ENCODE results near the gene NEURL3. TPM values are rescaled to one million over a fixed set of nuclear protein-coding genes. Genes with fewer than 3 reads are reported as not detected.

The NEURL3 gene
- total RNA-seq, 4 donors from 2014 or later: 0.32 to 7.9 (median 7.0) TPM; not detected in 1

DNA sequence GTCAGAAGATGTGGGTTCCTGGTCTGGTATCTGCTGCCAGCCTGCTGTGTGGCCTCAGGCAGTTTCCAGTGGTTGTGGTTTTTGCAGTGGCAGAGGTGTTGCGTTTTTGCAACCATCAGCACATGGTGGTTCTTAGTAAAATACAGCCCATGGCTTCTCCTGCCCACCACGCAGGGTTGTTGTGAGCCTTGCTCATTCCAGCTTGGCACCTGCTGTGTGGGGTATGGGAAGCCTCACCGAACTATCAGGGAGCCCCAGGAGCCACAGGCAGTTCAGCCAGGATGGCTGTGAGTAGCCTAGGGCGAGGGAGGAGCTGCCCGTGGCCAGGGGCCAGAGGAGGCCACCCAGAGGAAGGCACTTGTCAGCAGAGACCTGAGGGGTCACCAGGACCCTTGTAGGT is 41.2 kb upstream of the NEURL3 start:
- intact Hi-C loops (cut with DNase I; ENCODE audit: low total_unique reads): no loop called here
- 81% methylated on average over 5 of the region's 5 CpGs; no CpG with 5 or more reads in 1 of the 2 donors for WGBS, 2 donors (ENCODE audit: low coverage in 1 of 2)
- Histone ChIP-seq H3K27ac (no peak overlapping the region), H3K9me3 (no peaks in the 10 kb centered on the region), H3K4me1 (peaks cover 0 to 5% (median 2%) of the 10 kb centered on the region in 4 donors), H3K36me3 (peaks cover 0 to 10% (median 0%) of the 10 kb centered on the region in 4 donors), H3K27me3 (no peaks in the 10 kb centered on the region), H3K4me3 (no peak overlapping the region)
- no peak for DNase-seq
- in situ Hi-C loops (cut with MboI; ENCODE audit: low pct_ligation_motif_present in 1 of 4, low pct_unique_long_range_greater_than_20kb in 1 of 4, low sequenced_read_pairs in 3 of 4): no loop called here
- TF ChIP-seq, protein P1, sequence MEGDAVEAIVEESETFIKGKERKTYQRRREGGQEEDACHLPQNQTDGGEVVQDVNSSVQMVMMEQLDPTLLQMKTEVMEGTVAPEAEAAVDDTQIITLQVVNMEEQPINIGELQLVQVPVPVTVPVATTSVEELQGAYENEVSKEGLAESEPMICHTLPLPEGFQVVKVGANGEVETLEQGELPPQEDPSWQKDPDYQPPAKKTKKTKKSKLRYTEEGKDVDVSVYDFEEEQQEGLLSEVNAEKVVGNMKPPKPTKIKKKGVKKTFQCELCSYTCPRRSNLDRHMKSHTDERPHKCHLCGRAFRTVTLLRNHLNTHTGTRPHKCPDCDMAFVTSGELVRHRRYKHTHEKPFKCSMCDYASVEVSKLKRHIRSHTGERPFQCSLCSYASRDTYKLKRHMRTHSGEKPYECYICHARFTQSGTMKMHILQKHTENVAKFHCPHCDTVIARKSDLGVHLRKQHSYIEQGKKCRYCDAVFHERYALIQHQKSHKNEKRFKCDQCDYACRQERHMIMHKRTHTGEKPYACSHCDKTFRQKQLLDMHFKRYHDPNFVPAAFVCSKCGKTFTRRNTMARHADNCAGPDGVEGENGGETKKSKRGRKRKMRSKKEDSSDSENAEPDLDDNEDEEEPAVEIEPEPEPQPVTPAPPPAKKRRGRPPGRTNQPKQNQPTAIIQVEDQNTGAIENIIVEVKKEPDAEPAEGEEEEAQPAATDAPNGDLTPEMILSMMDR (IDR thresholded peaks at IDR 0.05): no peak
- TF ChIP-seq EP300 (IDR thresholded peaks at IDR 0.05; ENCODE audit: low read depth) (no peak), POLR2AphosphoS5 (IDR thresholded peaks at IDR 0.05) (no peak), POLR2A (IDR thresholded peaks at IDR 0.05) (no peak)

DNA sequence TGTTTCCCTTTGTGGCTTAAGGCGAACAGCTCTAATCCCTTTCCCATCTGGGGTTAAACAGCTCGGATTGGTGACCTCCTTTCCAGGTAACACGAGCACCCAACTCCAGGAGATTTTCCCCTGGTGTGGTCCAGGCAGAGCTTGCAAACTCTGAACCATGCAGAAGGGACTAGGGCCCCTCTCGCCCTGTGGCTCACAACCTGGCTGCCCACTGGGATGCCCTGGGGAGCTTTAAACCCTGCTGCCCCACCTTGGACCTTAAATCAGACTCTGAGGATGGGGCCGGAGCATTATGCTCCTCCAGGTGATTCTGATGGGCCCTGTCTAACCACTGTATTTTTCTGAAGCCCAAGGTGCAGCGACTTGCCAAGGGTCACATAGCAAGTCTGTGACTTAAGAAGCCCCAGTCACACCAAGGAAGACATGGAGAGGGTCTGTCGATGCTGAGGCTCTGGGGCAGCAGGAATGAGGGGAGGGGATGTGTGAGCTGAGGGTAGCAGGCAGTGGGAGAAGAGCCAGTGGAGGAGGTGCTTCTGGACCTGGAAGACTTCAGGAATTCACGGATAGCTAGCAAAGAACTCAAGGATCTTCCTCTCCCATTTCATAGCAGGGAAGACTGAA is 37.3 kb upstream of the NEURL3 start:
- Histone ChIP-seq H3K4me1 (peaks cover 0 to 40% (median 27%) of the 10 kb centered on the region in 4 donors), H3K27me3 (no peaks in the 10 kb centered on the region), H3K27ac (no peak overlapping the region), H3K36me3 (peaks cover 0 to 2% (median 0%) of the 10 kb centered on the region in 4 donors), H3K9me3 (no peaks in the 10 kb centered on the region), H3K4me3 (no peak overlapping the region)
- in situ Hi-C loops (cut with MboI; ENCODE audit: low pct_ligation_motif_present in 1 of 4, low pct_unique_long_range_greater_than_20kb in 1 of 4, low sequenced_read_pairs in 3 of 4) (no loop called here), intact Hi-C loops (cut with DNase I; ENCODE audit: low total_unique reads) (no loop called here)
- no peak for DNase-seq
- 98 to 100% methylated on average over 1 to 8 of the region's 8 CpGs for WGBS, 2 donors (ENCODE audit: low coverage in 1 of 2)
- TF ChIP-seq, protein P1 (IDR thresholded peaks at IDR 0.05): no peak
- TF ChIP-seq POLR2A (IDR thresholded peaks at IDR 0.05) (no peak), EP300 (IDR thresholded peaks at IDR 0.05; ENCODE audit: low read depth) (no peak), POLR2AphosphoS5 (IDR thresholded peaks at IDR 0.05) (no peak)

DNA sequence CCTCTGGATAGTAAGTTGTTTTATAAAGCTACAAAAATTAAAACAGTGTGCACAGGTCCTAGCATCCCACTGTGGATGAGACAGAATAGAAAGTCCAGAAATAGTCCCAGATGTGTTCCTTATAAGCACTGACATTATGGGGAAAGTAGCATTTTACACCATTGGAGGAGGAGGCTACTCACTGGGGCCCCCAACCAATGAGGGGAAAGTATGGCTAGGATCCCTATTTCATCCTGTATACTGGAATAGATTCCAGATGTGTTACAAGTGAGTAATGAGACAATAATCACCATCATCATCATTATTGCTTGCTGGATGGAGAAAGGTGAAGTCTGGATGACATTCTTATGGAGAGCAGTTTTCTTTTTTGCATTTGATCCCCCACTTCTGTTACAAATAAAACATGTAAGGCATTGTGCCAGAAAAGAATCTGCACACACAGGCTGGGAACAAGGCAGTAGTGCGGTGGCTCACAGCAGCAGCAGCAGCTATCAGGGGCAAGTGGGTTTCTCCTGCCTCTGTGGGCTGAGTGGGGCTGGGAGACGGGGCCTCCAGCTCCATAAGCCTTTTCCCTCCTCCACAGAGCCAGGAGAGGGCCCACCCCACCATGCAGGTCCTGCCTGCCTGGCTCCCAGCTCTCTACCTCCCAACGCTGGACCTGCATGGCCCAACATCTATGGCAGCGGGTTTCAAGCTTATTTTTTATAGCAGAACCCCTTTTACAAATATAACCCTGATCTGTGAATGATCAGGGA is 36.4 kb upstream of the NEURL3 start:
- H3K4me1 ChIP-seq: peaks cover 0 to 42% (median 30%) of the 10 kb centered on the region in 4 donors
- TF ChIP-seq POLR2A (IDR thresholded peaks at IDR 0.05) (no peak), EP300 (IDR thresholded peaks at IDR 0.05; ENCODE audit: low read depth) (no peak), POLR2AphosphoS5 (IDR thresholded peaks at IDR 0.05) (no peak)
- TF ChIP-seq, protein P1 (IDR thresholded peaks at IDR 0.05): no peak
- H3K27ac ChIP-seq: no peak overlapping the region
- H3K9me3 ChIP-seq: no peaks in the 10 kb centered on the region
- in situ Hi-C loops (cut with MboI; ENCODE audit: low pct_ligation_motif_present in 1 of 4, low pct_unique_long_range_greater_than_20kb in 1 of 4, low sequenced_read_pairs in 3 of 4): no loop called here
- 93% methylated on average over 4 of the region's 4 CpGs; no CpG with 5 or more reads in 1 of the 2 donors for WGBS, 2 donors (ENCODE audit: low coverage in 1 of 2)
- no peak for DNase-seq
- H3K36me3 ChIP-seq: no peaks in the 10 kb centered on the region
- H3K4me3 ChIP-seq: no peak overlapping the region
- no peaks in the 10 kb centered on the region for H3K27me3 ChIP-seq
- intact Hi-C loops (cut with DNase I; ENCODE audit: low total_unique reads): no loop called here

DNA sequence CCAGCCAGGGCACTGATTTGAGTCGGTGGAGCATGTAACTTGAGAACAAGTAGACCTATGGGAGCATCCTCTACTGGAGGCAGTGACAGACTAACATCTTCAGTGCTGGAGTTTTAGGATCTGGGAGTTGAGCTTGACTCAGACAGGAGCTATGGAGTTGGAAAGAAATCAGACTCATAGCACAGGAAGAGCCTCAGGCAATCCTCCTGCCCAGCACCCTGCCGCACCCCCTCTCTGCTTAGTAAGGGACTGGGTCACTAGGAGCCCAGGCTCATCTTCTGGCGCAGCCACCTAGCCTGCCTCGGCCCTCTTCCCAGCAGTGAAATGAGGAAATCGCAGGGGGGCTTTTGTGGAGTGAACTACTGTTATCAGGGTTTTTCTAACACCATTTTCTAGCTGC is 35.0 kb upstream of the NEURL3 start:
- WGBS, 2 donors (ENCODE audit: low coverage in 1 of 2): 83 to 85% methylated on average over 1 to 5 of the region's 5 CpGs
- DNase-seq: no peak
- H3K27ac ChIP-seq: peak overlapping the region in 1 of 4 donors; percentile 99
- no peaks in the 10 kb centered on the region for H3K9me3 ChIP-seq
- in situ Hi-C loops (cut with MboI; ENCODE audit: low pct_ligation_motif_present in 1 of 4, low pct_unique_long_range_greater_than_20kb in 1 of 4, low sequenced_read_pairs in 3 of 4): no loop called here
- no peaks in the 10 kb centered on the region for H3K36me3 ChIP-seq
- H3K27me3 ChIP-seq: no peaks in the 10 kb centered on the region
- H3K4me1 ChIP-seq: peaks cover 3 to 55% (median 38%) of the 10 kb centered on the region in 4 donors
- H3K4me3 ChIP-seq: no peak overlapping the region
- TF ChIP-seq, protein P1 (IDR thresholded peaks at IDR 0.05): no peak
- TF ChIP-seq POLR2AphosphoS5 (IDR thresholded peaks at IDR 0.05) (no peak), EP300 (IDR thresholded peaks at IDR 0.05; ENCODE audit: low read depth) (no peak), POLR2A (IDR thresholded peaks at IDR 0.05) (no peak)
- intact Hi-C loops (cut with DNase I; ENCODE audit: low total_unique reads): no loop called here
